Lung (tissue), 10 donors: ENCODE data around the gene ZDHHC11. TPM values are rescaled to one million over a fixed set of nuclear protein-coding genes. Genes with fewer than 3 reads are reported as not detected.
"Not testable (repeated sequence)": the region's sequence is repeated elsewhere in the genome, so short reads cannot be mapped to it uniquely, and the experiment has no call there.

Source experiments
- ATAC-seq: fragments of 200-7000 bp; cut with Tn5 transposase; one replicate; pipeline ENCODE4 v1.9.1; 2020; ENCODE audit warnings: moderate number of reproducible peaks; ENCODE audit not compliant: insufficient read depth, low FRiP score
- DNase-seq, 3 donors: peaks; one replicate each; pipeline ENCODE4 v3.0.0-alpha.2; 2013 to 2017
- H3K27ac ChIP-seq, 2 donors: one replicate each; pipeline ENCODE4 v1.5.1; 2013; ENCODE audit warnings: mild to moderate bottlenecking in 2 of 2, moderate library complexity in 2 of 2, control low read depth in 1 of 2, inconsistent platforms in 1 of 2, low read depth in 1 of 2, low read length in 1 of 2
- H3K27me3 ChIP-seq, 3 donors: one replicate each; pipeline ENCODE4 v1.5.1; 2013; ENCODE audit warnings: low read length in 2 of 3; ENCODE audit not compliant: control insufficient read depth in 3 of 3, insufficient read depth in 3 of 3
- H3K36me3 ChIP-seq, 4 donors: one replicate each; pipeline ENCODE4 v1.5.1; 2013; ENCODE audit warnings: low read length in 4 of 4, mild to moderate bottlenecking in 1 of 4, moderate library complexity in 1 of 4; ENCODE audit not compliant: control insufficient read depth in 4 of 4, insufficient read depth in 4 of 4
- H3K4me1 ChIP-seq, 5 donors: one replicate each; pipeline ENCODE4 v1.5.1; 2013; ENCODE audit warnings: low read length in 5 of 5, mild to moderate bottlenecking in 2 of 5, moderate library complexity in 1 of 5; ENCODE audit not compliant: control insufficient read depth in 5 of 5, insufficient read depth in 5 of 5
- H3K4me3 ChIP-seq: one replicate; pipeline ENCODE4 v1.5.1; 2013; ENCODE audit warnings: mild to moderate bottlenecking, control low read depth, moderate library complexity
- H3K9ac ChIP-seq, 2 donors: one replicate each; pipeline ENCODE4 v1.5.1; 2013; ENCODE audit warnings: low read length in 2 of 2, control low read depth in 1 of 2; ENCODE audit not compliant: insufficient read depth in 1 of 2
- H3K9me3 ChIP-seq, 4 donors: one replicate each; pipeline ENCODE4 v1.5.1; 2013; ENCODE audit warnings: low read length in 3 of 4, mild to moderate bottlenecking in 1 of 4, moderate library complexity in 1 of 4; ENCODE audit not compliant: control insufficient read depth in 4 of 4, insufficient read depth in 3 of 4
- WGBS, 2 donors: extraction: QIAGEN DNeasy Blood & Tissue Kit; methylation state at CpG; one replicate each; pipeline ENCODE4 v1.1.7; 2013; 5-methylcytosine and 5-hydroxymethylcytosine counted together
- polyA plus RNA-seq, 2 donors: library from polyadenylated mRNA; stranded (reverse); fragments of 200-250 nt; gene quantifications; one replicate each; pipeline ENCODE4 v1.2.1, GENCODE V29; 2013
- total RNA-seq, 2 donors: library from RNA; depleted of rRNA in 1 of 2; stranded (reverse); fragments of >200 nt in 1 of 2; gene quantifications; one replicate each; pipeline ENCODE4 v1.2.1, GENCODE V29; 2014 to 2021
- donor health status: Bipolar disorder and iron deficiency.
- donor health status: healthy.
- donor health status: DM: yes; HTN: yes; CAD: no.

The ZDHHC11 gene
- total and polyA plus RNA-seq, 4 donors, result 6.8 to 110 (median 20.5) TPM

DNA sequence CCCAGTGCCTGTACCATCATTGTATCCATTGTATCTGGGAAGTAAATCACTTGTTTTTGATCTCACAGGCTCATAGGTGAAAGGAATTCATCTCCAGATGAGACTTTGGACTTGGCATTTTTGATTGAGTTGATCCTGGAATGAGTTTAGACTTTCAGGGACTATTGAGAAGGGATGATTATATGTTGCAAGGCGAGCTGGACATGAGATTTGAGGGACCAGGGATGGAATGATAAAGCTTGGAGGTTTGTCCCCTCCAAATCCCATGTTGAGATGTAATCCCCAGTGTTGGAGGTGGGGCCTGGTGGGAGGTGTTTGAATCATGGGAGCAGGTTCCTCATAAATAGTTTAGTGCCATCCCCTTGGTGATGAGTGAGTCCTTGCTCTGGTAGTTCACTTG, 55.8 kb downstream of the ZDHHC11 start:
- not testable (repeated sequence) for H3K27me3 ChIP-seq, H3K4me3 ChIP-seq, H3K36me3 ChIP-seq, DNase-seq, H3K4me1 ChIP-seq, ATAC-seq, H3K27ac ChIP-seq, H3K9me3 ChIP-seq, H3K9ac ChIP-seq
- WGBS, 2 donors, result 86 to 90% methylated on average over 1 of the region's 1 CpG

DNA sequence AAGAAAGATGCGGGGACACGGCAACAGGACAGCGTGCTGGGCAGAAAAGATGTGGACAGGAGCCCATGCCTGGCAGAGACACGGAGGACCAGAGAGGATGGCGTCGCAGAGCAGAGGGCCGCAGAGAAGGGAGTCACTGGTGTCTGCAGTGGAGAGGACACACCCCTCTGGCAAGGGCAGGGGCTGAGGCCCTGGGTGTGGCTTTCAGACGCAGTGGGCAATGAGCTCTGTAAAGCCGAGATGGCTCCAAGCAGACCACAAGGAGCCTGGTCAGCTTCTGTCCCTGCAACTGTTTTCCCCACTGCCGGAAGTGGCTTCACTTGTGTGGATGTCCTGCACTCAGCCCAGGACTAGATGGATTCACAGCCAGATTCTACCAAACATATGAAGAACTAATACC, 62.1 kb downstream of the ZDHHC11 start:
- not testable (repeated sequence) for H3K4me1 ChIP-seq, H3K36me3 ChIP-seq, H3K27ac ChIP-seq, H3K27me3 ChIP-seq, H3K9me3 ChIP-seq, H3K4me3 ChIP-seq, H3K9ac ChIP-seq, ATAC-seq
- 90 to 94% methylated on average over 10 of the region's 10 CpGs for WGBS, 2 donors
- peak in 1 of 3 donors; percentile 3 for DNase-seq

DNA sequence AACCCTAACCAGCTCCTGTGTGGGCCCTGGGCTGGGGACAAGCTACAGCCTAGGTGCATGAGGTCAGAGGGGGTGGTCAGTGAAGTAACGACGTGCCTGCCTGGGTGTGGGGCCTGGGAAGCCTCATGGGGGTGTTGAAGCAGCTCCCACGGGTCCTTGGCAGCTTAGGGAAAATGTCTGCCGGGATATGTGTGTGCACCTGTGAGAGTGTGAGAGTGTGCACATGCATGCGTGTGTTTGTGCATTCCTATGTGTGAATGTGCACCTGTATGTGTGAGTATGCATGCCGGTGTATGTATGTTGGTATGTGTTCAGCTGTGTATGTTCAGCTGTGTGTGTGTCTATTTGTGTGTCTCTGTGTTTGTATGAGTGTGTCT, 62.9 kb downstream of the ZDHHC11 start:
- 91 to 92% methylated on average over 6 of the region's 6 CpGs for WGBS, 2 donors
- ATAC-seq, H3K27me3 ChIP-seq, H3K4me1 ChIP-seq, H3K36me3 ChIP-seq, H3K9ac ChIP-seq, H3K4me3 ChIP-seq, H3K27ac ChIP-seq, DNase-seq, H3K9me3 ChIP-seq: not testable (repeated sequence)

DNA sequence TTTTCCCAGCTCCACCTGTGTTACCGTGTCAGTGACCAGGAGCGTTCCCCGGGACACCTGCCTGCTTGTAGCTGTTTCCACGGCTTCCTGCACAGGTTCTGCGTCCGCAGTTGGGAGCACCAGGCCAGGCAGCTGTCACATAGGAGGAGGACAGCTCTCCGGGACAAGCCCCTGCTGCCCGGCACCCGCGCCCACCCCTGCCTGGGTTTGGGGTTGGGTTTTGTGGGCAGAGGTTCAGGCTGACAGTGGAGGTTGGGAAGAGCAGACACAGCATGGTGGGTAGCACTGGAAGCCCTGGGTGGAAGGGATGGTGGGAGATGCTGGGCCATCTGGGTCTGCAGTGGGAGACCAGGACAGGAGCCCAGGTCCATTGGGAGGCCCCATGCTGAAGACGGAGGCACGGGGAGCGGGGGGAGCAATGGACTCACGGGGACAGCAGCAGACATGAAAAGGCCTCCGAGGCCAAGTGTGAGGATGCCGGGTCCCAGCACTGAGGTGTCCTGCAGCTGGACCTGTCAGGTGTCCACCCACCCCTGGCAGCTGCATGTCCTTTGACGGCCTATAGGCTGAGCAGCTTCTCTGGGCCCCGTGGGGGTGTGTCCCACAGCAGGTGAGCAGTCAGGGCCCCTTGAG, 63.4 kb downstream of the ZDHHC11 start:
- 91 to 95% methylated on average over 12 to 14 of the region's 18 CpGs for WGBS, 2 donors
- not testable (repeated sequence) for H3K27ac ChIP-seq, H3K4me1 ChIP-seq, H3K27me3 ChIP-seq, ATAC-seq, H3K36me3 ChIP-seq, H3K9me3 ChIP-seq, H3K9ac ChIP-seq, H3K4me3 ChIP-seq, DNase-seq

DNA sequence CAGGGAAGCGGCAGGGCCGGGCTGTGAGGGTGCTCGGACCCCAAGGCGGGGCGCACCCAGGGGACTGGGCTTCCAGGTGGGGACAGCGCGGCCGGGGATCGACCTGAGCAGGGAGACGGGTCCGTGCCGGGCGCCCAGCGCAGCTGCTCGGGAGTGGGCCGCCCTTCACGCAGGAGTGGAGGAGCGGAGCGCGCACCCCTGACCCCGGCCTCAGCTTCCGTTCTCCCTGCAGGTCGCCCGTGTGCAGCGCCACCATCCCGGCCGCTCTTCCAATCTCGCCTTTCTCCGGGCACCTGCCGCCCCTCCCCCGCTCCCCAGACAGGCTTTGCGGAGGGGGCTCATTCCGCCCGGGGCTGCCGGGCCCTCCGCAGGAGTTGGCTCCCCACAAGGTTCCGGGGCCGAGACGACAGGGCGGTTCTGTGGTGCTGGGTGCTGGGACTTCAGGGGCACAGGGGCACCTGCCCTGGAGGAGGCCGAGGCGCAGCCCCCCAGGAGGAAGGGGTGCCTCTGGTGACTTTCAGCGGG, 65.5 kb downstream of the ZDHHC11 start:
- DNase-seq (peak in 1 of 3 donors; percentile 12), ATAC-seq (peak; percentile 2)
- 2 to 3% methylated on average over 29 to 40 of the region's 43 CpGs for WGBS, 2 donors
- not testable (repeated sequence) for H3K36me3 ChIP-seq, H3K27me3 ChIP-seq, H3K4me3 ChIP-seq, H3K9me3 ChIP-seq, H3K4me1 ChIP-seq, H3K9ac ChIP-seq
- H3K27ac ChIP-seq, result peak overlapping the region in 1 of 2 donors; percentile 82

DNA sequence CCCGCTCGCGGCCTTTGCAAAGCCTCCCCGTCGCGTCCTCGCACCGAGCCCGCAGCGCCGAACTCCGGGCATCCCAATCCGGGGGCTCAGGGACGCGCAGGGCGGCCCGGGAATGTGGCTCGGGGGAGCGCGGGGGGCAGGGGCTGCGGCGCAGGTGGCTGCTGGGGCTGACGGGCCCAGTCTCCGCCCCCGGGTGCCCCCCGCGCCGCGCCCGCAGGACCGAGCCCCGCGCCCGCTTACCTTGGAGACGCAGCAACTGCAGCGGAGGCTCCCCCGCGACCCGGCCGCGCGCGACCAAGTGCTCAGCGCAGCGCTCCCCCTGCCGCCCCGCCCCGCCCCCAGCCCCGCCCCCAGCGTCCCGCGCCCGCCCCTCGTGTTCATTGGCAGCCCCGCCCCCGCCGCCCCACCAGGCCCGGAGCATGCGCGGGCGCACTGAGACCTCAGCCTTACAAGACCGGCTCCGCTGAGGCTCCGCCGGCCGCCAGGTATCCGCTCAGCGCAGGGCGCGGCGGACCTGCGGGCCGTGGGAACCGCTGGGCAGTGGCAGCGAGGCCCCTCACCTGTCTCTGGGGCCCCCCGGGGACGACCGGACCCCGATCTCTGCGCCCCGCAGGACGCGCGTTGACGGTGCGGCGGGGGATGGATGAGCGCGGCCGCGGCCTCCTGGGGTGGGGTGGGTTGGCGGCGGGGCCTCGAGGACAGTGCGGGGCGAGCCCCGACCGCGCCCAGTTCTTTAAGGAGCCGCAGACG, 66.2 kb downstream of the ZDHHC11 start, which contains the start of gene ZDHHC11B:
TSS of gene ZDHHC11B (minus strand) at position 302 of the 750 bp plus-strand sequence. CDS start 17,810 bp downstream, outside the sequence.
- H3K4me1 ChIP-seq, H3K9ac ChIP-seq, H3K27me3 ChIP-seq, H3K9me3 ChIP-seq, H3K36me3 ChIP-seq: not testable (repeated sequence)
- DNase-seq (peak; percentile 86 to 92 (median 90)), ATAC-seq (peak; percentile 86)
- WGBS, 2 donors, result 1 to 2% methylated on average over 93 to 101 of the region's 101 CpGs
- peak within 1 kb of the TSS; percentile 14 to 82 for H3K27ac ChIP-seq
- H3K4me3 ChIP-seq, result peak within 1 kb of the TSS; percentile 71

DNA sequence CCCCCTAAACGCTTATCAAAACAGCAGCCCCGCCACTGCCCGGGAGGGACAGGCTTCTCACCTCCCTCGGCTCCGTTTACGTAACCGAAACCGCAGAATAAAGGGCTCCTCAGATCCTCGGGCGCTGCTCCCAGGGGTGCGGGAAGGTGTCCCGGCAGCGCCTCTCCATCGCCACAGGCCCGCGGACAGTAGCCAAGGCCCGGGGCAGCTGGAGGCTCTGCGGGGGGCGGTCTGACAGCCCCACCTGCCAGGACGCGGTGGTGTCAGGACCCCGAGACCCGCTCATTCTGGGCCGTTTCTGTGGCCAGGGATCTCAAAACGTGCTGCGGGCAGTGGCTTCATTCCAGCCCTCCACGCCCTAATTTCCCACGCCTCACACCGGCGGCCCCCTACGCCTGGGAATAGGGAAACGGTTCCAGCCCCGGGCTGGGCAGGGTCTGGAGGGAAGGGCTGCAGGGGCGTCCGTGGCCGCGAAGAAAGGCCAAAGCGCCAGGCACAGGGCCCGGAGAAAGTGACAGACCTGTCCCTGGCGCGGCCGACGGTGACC, 66.8 kb downstream of the ZDHHC11 start:
- not testable (repeated sequence) for ATAC-seq, H3K36me3 ChIP-seq, H3K9ac ChIP-seq, H3K9me3 ChIP-seq, H3K27me3 ChIP-seq, H3K4me1 ChIP-seq
- Histone ChIP-seq H3K4me3 (peak overlapping the region; percentile 44), H3K27ac (peak overlapping the region; percentile 14 to 58)
- DNase-seq, result peak; percentile 20 to 62 (median 58)
- WGBS, 2 donors, result 1% methylated on average over 42 to 43 of the region's 43 CpGs
